GM12892 (cell line): ENCODE measurements around the gene MAP3K12.

Experiments
- POLR2A ChIP-seq: IDR thresholded peaks from 2 replicates; pipeline ENCODE4 v1.6.1; 2011; ENCODE audit warnings: low read depth, low read length, control low read depth
- TAF1 ChIP-seq: IDR thresholded peaks from 2 replicates; pipeline ENCODE4 v1.6.1; 2011; ENCODE audit warnings: low read depth, mild to moderate bottlenecking, control low read depth, low read length, borderline replicate concordance

- TF ChIP-seq POLR2A (no peak), TAF1 (no peak)
Measured at GRCh38 chr12:53530920-53531319, 31.7 kb upstream of the MAP3K12 start.
